Activated CD8-positive, alpha-beta memory T cell treated with anti-CD3 and anti-CD28 coated beads for 24 hours (primary cell): ENCODE measurements around the gene CCDC9.
"Not testable (repeated sequence)": the region's sequence is repeated elsewhere in the genome, so short reads cannot be mapped to it uniquely, and the experiment has no call there.

Experiments used
- DNase-seq: peaks from one replicate; pipeline ENCODE4 v3.0.0-alpha.2; 2020

The CCDC9 gene

DNA sequence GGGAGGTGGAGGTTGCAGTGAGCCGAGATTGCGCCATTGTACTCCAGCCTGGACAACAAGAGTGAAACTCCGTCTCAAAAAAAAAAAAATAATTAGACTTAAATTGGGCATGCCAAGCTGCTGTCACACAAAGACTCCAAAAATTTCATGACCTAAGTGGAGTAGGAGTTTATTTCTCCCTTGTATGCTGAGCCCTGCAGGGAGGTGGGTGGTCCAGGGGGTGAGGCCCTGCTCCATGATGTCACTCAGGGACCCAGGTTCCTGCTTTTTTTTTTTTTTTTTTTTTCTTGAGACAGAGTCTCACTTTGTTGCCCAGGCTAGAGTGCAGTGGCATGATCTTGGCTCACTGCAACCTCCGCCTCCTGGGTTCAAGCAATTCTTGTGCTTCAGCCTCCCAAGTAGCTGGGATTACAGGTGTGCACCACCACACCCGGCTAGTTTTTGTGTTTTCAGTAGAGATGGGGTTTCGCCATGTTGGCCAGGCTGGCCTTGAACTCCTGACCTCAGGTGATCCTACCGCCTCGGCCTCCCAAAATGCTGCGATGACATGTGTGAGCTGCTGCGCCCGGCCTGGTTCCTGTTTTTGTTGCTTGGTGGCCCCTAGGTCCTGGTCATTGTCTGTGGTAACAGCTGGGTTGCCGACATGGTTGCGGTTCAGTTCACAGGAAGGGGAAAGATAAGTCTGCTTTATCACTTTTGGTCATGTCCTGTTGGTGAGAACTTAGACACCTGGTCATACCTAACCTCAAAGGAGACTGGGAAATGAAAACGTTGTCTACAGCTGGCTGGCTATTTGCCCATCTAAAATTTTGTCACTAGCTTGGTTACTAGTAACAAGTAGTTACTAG lies 5.8 kb downstream of the CCDC9 start:
- not testable (repeated sequence) for DNase-seq

DNA sequence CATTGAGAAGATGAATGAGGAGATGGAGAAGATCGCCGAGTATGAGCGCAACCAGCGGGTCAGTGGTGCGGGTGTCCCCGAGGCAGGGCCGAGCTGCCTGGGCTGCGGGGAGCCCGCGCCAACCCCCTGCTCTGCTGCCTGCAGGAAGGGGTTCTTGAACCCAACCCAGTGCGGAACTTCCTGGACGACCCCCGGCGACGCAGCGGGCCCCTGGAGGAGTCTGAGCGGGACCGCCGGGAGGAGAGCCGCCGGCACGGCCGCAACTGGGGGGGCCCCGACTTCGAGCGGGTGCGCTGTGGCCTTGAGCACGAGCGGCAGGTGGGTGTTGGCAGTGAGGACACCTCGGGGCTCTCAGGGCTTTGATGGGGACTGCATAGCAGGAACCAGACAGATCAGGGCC lies 8.3 kb downstream of the CCDC9 start:
- DNase-seq, result no peak

DNA sequence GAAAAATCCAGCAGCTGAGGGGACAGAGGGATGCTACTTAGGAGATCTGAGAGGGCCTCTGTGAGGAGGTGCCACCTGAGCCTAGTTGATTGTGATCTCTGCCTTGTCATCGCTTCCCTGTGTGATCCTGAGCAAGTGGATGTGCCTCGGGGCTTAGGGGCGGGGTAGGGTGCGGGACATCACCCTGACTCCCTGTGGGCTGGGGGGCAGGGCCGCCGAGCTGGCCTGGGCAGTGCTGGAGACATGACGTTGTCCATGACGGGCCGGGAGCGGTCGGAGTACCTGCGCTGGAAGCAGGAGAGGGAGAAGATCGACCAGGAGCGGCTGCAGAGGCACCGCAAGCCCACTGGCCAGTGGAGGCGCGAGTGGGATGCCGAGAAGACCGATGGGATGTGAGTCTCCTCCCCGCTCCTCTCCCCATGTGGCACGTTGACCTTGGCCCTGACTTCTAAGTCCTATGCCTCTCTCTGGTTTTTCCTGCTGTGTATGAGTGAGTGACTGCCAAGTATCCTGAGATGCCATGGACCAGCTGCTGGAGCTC lies 10.1 kb downstream of the CCDC9 start:
- no peak for DNase-seq

DNA sequence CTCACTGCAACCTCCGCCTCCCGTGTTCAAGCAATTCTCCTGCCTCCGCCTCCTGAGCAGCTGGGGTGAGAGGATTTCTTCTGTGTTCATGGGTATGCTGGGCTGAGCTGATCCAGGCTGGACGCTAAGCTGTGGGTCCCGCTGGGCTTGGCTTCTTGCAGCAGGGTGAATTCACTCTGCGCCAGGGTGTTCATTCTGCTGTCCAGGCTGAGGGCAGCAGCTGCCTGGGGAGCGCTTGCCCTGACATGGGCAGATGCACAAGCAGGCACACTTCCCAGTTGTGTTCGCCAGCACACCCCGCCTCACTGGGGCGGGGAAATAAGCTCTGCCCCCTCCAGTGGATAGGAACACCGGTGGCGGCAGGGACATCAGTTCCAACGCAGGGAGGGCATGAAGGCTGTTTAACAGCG lies 11.0 kb downstream of the CCDC9 start:
- DNase-seq, result no peak

DNA sequence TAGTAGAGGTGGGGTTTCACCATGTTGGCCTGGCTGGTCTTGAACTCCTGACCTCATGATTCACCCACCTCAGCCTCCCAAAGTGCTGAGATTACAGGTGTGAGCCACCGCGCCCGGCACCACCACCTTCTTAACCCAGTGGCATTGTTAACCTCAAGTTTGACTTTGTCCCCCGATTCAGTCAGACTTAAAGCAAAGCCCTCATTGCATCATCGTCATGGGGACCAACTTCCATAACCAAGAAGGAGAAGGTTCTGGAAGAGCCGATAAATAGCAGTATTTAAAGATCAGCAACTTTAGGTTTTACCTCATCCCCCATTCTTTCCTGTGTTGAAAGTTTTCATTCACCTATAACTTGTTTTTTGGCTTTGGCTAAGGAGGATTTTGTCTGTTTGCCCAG lies 11.7 kb downstream of the CCDC9 start:
- no peak for DNase-seq

DNA sequence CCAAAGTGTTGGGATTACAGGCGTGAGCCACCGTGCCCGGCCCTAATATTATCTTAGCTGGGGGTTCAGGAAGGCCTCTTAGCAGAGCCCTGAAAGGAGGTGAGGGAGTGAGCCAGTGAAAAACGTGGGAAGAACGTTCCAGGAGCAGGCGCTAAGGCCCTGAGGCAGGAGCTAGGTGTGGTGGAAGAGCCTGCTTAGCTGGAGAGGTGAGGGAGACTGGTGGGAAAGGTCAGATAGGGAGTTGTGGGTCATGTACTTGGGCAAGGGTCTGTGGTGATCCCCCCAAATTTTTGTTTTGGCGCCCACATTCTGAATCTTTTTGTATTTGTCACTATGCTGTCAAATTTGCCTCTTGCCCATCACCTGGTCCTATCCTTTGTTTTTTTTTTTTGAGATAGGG lies 13.3 kb downstream of the CCDC9 start:
- DNase-seq, result no peak

DNA sequence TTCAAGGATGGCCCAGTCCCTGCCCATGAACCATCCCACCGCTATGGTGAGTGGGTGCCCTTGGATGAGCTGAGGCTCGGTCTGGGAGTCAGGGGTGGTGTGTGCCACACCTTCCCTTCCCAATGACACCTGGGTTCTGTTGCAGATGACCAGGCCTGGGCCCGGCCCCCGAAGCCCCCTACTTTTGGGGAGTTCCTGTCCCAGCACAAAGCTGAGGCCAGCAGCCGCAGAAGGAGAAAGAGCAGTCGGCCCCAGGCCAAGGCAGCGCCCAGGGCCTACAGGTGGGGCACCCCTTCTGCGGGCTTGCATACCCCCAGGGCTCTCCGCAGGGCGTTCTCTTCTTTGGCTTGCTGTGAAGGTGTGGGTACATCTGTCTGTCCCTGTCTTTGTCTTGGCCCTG lies 14.1 kb downstream of the CCDC9 start:
- DNase-seq, result no peak

DNA sequence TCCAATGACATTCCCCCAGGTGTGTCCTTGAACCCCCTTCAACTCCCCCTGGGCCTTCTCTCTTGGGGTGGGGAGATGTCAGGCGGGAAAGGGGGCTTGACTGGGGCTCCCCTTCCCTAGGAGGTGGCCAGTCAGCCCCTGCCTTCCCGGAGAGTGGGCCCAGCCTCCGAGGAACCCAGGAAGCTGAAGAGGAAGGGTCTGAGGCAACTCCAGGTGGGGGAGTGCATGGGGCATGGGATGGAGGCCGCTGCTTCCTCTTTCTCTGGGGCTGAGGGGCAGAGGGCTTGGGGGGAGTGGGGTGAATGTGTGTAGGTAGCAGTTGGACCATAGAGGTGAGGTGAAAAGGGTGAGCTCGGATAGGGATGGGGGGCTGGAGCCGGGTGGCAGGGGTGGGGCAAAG lies 15.6 kb downstream of the CCDC9 start:
- no peak for DNase-seq

DNA sequence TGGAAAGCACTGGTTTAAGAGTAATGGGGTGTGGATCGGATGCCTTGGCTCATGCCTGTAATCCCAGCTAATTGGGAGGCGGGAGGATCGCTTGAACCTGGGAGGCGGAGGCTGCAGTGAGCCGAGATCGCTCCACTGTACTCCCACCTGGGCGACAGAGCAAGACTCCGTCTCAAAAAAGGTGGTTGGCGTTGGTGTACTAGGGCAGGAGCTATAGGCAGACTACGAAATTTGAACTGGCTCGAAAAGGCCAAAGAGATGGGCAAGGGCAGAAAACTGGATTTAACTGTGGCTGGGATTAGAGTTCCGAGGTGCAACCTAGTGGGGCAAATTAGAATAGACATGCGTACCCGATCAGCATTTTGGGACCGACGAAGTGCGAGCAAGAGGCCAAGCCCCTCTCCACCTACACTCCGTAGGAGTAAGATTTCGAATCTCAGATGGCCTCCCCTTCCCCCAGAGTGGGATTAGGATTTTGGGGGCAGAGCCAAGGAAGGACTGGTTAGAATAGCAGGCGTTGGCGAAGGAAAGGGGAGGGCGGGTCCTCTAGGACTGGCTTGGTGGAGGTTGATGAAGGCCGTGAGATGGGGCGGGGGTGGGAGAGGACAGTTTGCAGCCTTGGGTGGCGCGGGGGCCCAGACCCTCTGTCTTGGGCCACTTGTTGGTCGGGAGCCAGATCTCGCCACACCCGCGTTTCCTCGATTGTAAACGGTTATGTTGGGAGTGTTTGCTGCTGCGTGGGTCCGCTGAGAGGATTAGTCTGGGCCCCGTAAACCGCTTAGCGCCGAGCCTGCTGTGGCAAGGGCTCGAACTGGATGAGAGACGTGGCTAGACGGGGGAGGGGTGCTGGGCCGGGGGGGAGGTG lies 16.4 kb downstream of the CCDC9 start:
- no peak for DNase-seq

DNA sequence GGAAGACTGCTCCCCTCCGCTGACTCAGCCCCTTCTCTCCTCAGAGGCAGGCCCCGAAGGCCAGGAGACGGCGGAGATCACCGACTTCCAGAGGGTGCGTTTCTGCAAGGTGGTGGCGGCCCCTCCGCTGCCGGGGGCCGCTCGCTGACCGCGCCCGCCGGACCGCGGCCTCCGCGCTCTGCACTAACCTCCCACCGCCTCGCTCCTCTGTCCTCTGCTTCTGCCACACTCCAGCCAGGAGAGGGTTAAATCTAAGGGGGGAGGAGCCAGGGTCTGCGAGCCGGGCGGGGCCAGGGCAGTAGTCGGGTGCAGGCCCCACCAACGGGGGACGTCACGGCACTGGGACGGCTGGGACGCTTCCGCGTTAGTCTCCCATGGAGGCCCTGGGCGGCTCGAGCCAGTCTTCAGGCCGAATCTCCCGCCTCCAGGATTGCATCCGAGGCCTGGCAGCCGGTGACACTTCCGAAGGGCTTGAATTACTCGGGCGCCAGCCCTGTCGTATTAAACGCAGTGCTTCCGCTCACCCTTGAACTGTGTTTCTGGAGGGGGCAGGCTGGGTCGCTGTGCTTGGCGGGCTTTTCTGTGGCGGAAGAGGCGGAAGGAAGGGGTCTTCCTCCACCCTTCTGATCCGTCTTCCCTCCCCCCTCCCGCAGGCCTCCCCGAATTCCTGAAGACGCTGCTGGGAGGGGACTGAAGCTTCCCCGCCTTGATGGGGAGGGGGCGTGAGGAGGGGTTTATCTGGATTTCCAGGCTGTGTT lies 17.2 kb downstream of the CCDC9 start:
- peak; percentile 94 for DNase-seq

DNA sequence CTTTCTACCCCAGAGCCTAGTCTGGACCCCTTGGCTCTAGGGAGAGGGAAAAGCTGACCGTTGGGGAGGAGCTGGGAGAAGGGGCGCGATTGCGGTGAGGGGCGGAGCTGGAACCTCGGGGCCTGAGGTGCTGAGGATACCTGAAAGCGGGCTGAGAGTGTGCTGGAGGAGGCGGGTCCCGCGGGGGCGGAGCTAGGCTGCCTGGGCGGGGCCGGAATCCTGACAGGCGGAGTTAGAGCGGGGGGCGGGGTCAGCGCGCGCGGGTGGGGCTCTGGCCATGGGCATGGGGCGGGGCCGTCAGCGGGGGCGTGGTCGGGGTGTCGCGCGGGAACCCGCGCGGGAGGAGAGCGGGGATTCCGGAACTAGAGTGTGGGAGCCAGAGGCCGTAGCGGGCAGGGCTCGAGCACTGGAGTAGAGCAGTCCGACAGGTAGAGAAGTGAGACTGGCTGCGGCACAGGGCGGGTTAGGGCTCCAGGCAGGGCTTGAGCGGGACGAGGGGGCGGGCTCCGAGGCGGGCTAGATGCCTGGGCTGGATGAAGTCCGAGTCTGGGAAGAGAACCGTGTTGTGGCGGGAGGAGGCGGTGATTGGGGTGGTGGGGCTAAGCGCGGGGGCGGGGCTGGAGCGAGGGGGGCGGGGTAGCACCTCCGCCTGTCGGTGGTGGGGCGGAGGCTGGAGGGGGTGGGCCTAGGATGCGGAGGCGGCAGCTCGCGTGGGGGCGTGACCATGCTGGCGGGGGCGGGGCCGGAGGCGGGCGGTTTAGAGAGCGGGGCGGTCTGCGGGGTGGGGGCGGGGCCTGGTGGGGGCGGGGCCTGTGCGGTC lies 18.0 kb downstream of the CCDC9 start, which contains the start of gene INAFM1:
Gene INAFM1, plus strand, starts transcription at position 815 of the 820 bp plus-strand sequence. CDS start 35 bp downstream, outside the sequence.
- DNase-seq, result peak; percentile 100

DNA sequence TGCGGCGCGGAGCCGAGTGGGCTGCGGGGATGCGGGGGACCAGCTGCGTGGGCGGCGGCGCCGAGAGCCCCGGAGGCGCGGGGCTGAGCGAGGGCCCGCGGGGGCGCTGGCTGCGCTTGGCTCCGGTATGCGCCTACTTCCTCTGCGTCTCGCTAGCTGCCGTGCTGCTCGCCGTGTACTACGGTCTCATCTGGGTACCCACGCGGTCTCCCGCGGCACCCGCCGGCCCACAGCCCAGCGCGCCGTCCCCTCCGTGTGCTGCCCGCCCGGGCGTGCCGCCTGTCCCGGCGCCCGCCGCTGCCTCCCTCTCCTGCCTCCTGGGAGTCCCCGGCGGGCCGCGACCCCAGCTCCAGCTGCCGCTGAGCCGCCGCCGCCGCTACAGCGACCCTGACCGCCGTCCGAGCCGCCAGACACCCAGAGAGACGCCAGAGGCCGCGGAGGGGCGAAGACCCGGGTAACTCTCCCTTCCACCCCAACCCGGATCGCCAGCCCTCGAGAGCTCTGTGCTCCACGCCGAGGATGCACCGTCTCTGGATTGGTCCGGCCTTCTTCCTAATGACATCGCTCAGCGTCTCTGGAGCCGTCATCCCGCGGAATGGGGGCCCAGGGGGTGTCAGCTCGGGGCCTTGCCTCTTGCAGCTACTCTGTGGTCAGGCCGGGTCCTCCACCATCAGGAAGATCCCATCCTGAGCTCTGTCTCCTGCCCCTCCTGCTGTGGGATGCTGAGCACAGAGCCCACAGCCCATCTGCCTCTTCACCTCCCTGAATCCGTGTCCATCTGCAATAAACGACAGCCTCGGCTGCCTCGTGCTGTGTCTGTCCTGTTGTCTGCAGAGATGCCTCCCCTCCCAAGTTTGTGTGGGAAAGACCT lies 18.8 kb downstream of the CCDC9 start:
- no peak for DNase-seq

DNA sequence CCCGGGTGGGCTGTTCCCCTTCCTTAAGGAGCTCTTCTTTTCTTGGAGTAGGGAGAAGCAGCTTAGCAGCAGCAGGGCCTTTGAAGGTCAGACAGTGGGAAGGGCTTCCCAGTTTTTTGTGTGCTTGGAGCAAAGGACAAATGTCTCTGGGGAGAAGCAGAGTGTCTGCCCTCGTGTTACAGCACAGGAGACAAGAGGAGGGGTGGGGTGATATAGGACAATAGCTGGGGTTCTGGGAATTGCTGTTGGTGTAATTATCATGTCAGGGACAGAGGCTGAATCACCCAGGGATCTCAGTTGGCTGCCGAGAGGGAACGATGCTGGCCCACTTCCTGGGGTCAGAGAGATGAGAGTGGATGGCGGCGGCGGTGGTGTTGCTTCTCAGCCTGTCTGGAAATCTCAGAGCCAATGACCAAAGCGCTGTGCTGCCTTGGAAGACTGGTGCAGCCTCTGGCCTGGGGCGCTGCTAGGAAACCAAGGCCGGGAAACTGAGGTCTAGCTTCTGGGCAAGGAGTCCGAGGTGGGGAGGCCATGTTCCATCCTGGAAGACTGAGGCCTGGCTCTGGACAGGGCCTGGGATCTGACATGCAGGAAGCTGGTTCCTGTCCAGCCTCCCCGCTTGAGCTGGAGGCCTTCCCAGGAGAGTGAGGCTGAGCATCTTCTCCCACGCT lies 19.6 kb downstream of the CCDC9 start:
- DNase-seq, result no peak

DNA sequence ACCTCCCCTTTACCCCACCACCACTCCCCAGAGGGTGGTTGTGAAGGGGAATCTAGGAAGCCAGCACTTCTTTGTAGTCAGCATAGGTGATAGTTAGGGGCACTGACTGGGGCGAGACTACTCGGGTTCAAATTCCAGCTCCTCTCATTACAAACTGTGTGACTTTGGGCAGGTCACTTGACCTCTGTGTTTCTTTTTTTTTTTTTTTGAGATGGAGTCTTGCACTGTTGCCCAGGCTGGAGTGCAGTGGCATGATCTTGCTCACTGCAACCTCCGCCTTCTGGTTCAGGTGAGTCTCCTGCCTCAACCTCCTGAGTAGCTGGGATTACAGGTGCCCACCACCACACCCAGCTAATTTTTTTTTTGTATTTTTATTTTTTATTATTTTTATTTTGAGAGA lies 20.2 kb downstream of the CCDC9 start:
- DNase-seq, result not testable (repeated sequence)

DNA sequence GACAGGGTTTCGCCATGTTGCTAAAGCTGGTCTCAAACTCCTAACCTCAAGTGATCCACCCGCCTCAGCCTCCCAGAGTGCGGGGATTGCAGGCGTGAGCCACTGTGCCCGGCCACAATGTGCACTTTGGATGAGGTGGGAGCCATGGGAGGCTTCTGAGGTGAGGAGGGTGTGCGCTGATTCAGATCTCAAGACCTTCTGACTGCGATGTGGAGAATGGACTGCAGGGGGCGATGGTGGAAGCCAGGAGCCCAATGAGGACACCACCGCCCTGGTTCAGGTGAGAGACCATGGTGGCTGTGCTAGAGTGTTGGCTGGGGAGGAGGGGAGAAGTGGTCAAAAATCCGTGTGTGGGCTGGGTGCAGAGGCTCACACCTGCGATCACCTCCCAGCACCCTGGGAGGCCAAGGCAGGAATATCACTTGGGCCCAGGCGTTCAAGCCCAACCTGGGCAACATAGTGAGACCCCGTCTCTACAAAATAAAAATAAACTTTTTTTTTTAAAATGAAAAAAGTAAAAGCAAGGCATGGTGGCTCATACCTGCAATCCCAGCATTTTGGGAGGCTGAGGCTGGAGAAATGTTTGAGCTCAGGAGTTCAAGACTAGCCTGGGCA lies 24.0 kb downstream of the CCDC9 start:
- peak; percentile 79 for DNase-seq

DNA sequence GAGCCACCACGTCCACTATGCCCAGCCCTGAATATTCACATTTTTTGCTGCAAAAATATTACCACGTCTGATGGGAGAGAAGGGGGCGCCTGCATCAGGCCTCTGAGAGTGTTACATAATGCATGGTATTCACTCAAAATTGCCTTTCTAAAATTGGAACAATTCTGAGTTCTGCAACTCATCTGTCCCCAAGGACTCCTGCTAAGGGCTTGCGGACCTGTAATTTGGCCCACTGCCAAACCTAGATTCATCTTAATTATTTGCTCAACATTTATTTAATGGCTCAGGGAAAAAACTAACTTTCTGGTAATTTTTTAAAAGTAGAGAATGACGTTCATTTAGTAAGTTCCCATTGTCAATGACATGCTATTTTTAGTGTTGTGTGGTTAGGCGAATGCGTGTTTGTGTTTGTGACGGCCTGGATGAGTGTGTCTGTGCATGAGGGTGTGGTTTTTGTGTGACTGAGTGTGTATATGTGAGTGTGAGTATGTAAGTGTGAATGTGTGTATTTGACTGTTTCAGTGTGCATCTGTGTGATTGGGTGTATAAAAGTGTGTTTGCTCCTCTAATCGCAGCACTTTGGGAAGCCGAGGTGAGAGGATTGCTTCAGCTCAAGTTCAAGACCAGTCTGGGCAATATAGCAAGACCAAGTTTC lies 27.2 kb downstream of the CCDC9 start:
- no peak for DNase-seq

DNA sequence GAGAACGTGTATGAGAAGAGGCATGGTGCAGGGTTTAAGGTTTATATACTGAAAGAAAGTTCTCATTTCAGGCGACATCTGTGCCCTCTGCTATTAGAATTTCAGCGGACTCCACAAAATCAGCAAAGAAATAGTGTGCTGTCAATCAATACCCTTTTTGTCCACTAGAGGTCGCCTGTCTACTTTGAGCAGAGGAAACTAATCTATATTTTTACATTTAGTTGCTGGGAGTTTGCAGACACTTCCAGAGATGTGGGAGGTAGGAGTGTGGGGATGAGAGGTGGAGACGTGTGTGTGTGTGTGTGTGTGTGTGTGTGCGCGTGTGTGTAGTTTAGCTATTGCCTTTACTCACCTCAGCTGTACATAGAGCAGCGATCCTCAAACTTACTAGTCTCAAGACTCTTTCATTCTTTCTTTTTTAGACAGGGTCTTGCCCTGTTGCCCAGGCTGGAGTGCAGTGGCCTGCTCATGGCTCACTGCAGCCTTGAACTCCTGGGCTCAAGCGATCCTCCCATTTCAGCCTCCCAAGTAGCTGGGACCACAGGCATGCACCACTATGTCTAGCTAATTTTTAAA lies 28.1 kb downstream of the CCDC9 start:
- DNase-seq, result peak; percentile 64

DNA sequence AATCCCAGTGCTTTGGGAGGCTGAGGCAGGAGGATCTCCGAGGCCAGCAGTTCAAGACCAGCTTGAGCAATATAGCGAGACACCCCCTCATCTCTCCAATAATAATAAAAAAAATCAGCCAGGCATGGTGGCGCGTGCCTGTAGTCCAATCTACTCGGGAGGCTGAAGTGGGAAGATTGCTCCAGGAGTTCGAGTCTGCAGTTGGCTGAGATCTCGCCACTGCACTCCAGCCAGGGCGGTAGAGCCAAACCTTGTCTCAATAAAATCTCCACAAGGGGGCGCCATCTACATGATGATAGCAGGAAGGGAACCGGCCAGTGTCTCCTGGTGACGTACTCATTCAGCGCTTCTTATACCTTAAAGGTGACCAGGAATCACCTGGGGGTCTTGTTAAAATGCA lies 39.7 kb downstream of the CCDC9 start:
- DNase-seq, result peak; percentile 83

DNA sequence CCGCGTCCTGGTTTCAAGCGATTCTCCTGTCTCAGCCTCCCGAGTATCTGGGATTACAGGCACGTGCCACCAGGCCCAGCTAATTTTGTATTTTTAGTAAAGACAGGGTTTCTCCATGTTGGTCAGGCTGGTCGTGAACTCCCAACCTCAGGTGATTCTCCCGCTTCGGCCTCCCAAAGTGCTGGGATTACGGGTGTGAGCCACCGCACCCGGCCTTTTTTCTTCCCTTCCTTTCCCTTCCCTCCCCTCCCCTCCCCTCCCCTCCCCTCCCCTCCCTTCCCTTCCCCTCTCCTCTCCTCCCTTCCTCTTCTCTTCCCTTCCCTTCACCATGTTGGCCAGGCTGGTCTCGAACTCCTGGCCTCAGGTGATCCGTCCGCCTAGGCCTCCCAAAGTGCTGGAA lies 44.5 kb downstream of the CCDC9 start:
- not testable (repeated sequence) for DNase-seq
